Panc1 (cell line): ENCODE measurements around the gene OBI1. TPM values are rescaled to one million over a fixed set of nuclear protein-coding genes. Genes with fewer than 3 reads are reported as not detected.

Experiments
- ATAC-seq: fragments of 200-7000 bp; cut with Tn5 transposase; 2 replicates; pipeline ENCODE4 v1.9.1; 2020; ENCODE audit warnings: mild to moderate bottlenecking, moderate library complexity
- BruUV-seq: library from RNA; stranded (reverse); fragments of 400-500 nt; replicated peaks from 2 replicates; lab custom pipeline; 2021; lab: Mats Ljungman, UMichigan
- CTCF ChIA-PET: fragments of 300-600 bp; sonication (Branson Sonifier 250); formaldehyde crosslinking; loops from one replicate; lab custom pipeline; 2022; ENCODE audit warnings: antibody characterized with exemption; lab: Charles Lee
- POLR2A ChIA-PET: fragments of 300-600 bp; sonication (Branson Sonifier 250); formaldehyde crosslinking; loops from one replicate; lab custom pipeline; 2022; ENCODE audit warnings: antibody characterized with exemption; lab: Charles Lee
- DNase-seq: peaks from one replicate; pipeline ENCODE4 v3.0.0-alpha.2; 2010; ENCODE audit warnings: low read depth, low spot score
- H3K27ac ChIP-seq: 2 replicates; pipeline ENCODE4 v1.5.1; 2011; ENCODE audit warnings: mild to moderate bottlenecking, low read length, inconsistent platforms
- H3K27me3 ChIP-seq: fragments of 200-500 bp; sonication (Bioruptor generic); 2 replicates; pipeline ENCODE4 v1.6.0; 2014; ENCODE audit warnings: low read length, inconsistent platforms; ENCODE audit not compliant: control insufficient read depth, insufficient read depth
- H3K36me3 ChIP-seq: fragments of 200-500 bp; sonication (Bioruptor generic); 2 replicates; pipeline ENCODE4 v1.5.1; 2014; ENCODE audit warnings: inconsistent platforms, mild to moderate bottlenecking, low read length, moderate library complexity; ENCODE audit not compliant: control insufficient read depth, insufficient read depth
- H3K4me1 ChIP-seq: 2 replicates; pipeline ENCODE4 v1.5.1; 2011; ENCODE audit warnings: inconsistent platforms, mild to moderate bottlenecking, low read length, moderate library complexity; ENCODE audit not compliant: control insufficient read depth, insufficient read depth
- H3K4me3 ChIP-seq, 2 experiments: 2 replicates each; pipeline ENCODE4 v1.5.1; 2011 to 2012; ENCODE audit warnings: low read depth in 2 of 2, low read length in 2 of 2, mild to moderate bottlenecking in 2 of 2, inconsistent platforms in 1 of 2, moderate library complexity in 1 of 2
- H3K9me3 ChIP-seq: fragments of 200-500 bp; sonication (Bioruptor generic); 2 replicates; pipeline ENCODE4 v1.5.1; 2014; ENCODE audit warnings: low read depth, mild to moderate bottlenecking, inconsistent platforms, low read length, moderate library complexity; ENCODE audit not compliant: control insufficient read depth, insufficient read depth
- POLR2AphosphoS5 ChIP-seq: IDR thresholded peaks from 2 replicates; pipeline ENCODE4 v1.6.1; 2012; ENCODE audit warnings: mild to moderate bottlenecking, low read depth, low read length, moderate library complexity
- REST ChIP-seq, 2 experiments: IDR thresholded peaks; 2 replicates each; pipeline ENCODE4 v1.6.1; 2011 to 2012; ENCODE audit warnings: low read depth in 2 of 2, control low read depth in 1 of 2, low read length in 1 of 2, mild to moderate bottlenecking in 1 of 2, moderate library complexity in 1 of 2; ENCODE audit not compliant: insufficient read depth in 1 of 2
- SIN3A ChIP-seq: IDR thresholded peaks from 2 replicates; pipeline ENCODE4 v1.6.1; 2012; ENCODE audit warnings: low read depth, mild to moderate bottlenecking, low read length, moderate library complexity, borderline replicate concordance; ENCODE audit not compliant: insufficient read depth
- TCF7L2 ChIP-seq: IDR thresholded peaks from 2 replicates; pipeline ENCODE4 v1.6.1; 2011; ENCODE audit warnings: mild to moderate bottlenecking, low read depth, low read length, inconsistent platforms
- in situ Hi-C: cut with HindIII; loops from 2 replicates; pipeline ENCODE4 v1.10.0; 2016; ENCODE audit warnings: low sequenced_read_pairs, low pct_unique_long_range_greater_than_20kb
- intact Hi-C: fragments of 100-400 bp; cut with micrococcal nuclease; formaldehyde crosslinking; loops from one replicate; pipeline ENCODE4 v1.10.0; 2022; ENCODE audit not compliant: unreplicated experiment
- total RNA-seq: library from RNA; stranded (reverse); gene quantifications from one replicate; pipeline ENCODE4 v1.2.1, GENCODE V29; 2021; ENCODE audit not compliant: unreplicated experiment
- TF ChIP-seq, protein P1 (sequence below): fragments of 450-650 bp; IDR thresholded peaks from 2 replicates; pipeline ENCODE4 v1.5.1; 2017; ENCODE audit warnings: mild to moderate bottlenecking

Gene OBI1
- total RNA-seq, 1 experiment from 2014 or later = 9.1 TPM

GRCh38 chr13:78593129-78593528 is 65.8 kb downstream of the OBI1 start:
- intact Hi-C loops (no loop called here), in situ Hi-C loops (no loop called here)
- Histone ChIP-seq H3K4me1 (no peaks in the 10 kb centered on the region), H3K27me3 (peaks cover 8% of the 10 kb centered on the region), H3K4me3 (no peak overlapping the region), H3K36me3 (no peaks in the 10 kb centered on the region), H3K27ac (no peak overlapping the region), H3K9me3 (no peaks in the 10 kb centered on the region)
- TF ChIP-seq REST (IDR thresholded peaks at IDR 0.05; ENCODE audit: insufficient read depth in 1 of 2, low read depth in 2 of 2, low read length in 1 of 2) (no peak), POLR2AphosphoS5 (no peak), TCF7L2 (no peak), SIN3A (no peak)
- TF ChIP-seq, protein P1, sequence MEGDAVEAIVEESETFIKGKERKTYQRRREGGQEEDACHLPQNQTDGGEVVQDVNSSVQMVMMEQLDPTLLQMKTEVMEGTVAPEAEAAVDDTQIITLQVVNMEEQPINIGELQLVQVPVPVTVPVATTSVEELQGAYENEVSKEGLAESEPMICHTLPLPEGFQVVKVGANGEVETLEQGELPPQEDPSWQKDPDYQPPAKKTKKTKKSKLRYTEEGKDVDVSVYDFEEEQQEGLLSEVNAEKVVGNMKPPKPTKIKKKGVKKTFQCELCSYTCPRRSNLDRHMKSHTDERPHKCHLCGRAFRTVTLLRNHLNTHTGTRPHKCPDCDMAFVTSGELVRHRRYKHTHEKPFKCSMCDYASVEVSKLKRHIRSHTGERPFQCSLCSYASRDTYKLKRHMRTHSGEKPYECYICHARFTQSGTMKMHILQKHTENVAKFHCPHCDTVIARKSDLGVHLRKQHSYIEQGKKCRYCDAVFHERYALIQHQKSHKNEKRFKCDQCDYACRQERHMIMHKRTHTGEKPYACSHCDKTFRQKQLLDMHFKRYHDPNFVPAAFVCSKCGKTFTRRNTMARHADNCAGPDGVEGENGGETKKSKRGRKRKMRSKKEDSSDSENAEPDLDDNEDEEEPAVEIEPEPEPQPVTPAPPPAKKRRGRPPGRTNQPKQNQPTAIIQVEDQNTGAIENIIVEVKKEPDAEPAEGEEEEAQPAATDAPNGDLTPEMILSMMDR = no peak
- no peak for ATAC-seq
- CTCF ChIA-PET = no interaction called here
- DNase-seq = no peak
- POLR2A ChIA-PET = no interaction called here
- no TSS peak for BruUV-seq

- H3K27me3 ChIP-seq = peaks cover 8% of the 10 kb centered on the region
- POLR2A ChIA-PET = no interaction called here
- TF ChIP-seq POLR2AphosphoS5 = no peak
- TF ChIP-seq, protein P1 = no peak
- no peak for TF ChIP-seq SIN3A
- no peak for TF ChIP-seq TCF7L2
- TF ChIP-seq REST (IDR thresholded peaks at IDR 0.05; ENCODE audit: insufficient read depth in 1 of 2, low read depth in 2 of 2, low read length in 1 of 2) = no peak
- H3K9me3 ChIP-seq = no peaks in the 10 kb centered on the region
- intact Hi-C loops (no loop called here), in situ Hi-C loops (no loop called here)
- CTCF ChIA-PET = no interaction called here
- no peak for ATAC-seq
- H3K27ac ChIP-seq = no peak overlapping the region
- H3K4me3 ChIP-seq = no peak overlapping the region
- no peaks in the 10 kb centered on the region for H3K36me3 ChIP-seq
- no TSS peak for BruUV-seq
- no peak for DNase-seq
- H3K4me1 ChIP-seq = no peaks in the 10 kb centered on the region
These were observed 66.4 kb downstream of the OBI1 start for GRCh38 chr13:78592584-78592983.
